GM12874 (cell line): ENCODE data around the gene HERPUD2.

Experiments used
- TF ChIP-seq, protein P1 (sequence below): IDR thresholded peaks from 2 replicates; pipeline ENCODE4 v1.5.1; 2011; ENCODE audit warnings: low read depth, mild to moderate bottlenecking, control low read depth, low read length, moderate library complexity; ENCODE audit not compliant: insufficient read depth

Gene HERPUD2

GRCh38 chr7:35712563-35713226 lies 17.8 kb upstream of the HERPUD2 start:
- TF ChIP-seq, protein P1, sequence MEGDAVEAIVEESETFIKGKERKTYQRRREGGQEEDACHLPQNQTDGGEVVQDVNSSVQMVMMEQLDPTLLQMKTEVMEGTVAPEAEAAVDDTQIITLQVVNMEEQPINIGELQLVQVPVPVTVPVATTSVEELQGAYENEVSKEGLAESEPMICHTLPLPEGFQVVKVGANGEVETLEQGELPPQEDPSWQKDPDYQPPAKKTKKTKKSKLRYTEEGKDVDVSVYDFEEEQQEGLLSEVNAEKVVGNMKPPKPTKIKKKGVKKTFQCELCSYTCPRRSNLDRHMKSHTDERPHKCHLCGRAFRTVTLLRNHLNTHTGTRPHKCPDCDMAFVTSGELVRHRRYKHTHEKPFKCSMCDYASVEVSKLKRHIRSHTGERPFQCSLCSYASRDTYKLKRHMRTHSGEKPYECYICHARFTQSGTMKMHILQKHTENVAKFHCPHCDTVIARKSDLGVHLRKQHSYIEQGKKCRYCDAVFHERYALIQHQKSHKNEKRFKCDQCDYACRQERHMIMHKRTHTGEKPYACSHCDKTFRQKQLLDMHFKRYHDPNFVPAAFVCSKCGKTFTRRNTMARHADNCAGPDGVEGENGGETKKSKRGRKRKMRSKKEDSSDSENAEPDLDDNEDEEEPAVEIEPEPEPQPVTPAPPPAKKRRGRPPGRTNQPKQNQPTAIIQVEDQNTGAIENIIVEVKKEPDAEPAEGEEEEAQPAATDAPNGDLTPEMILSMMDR: no peak

- TF ChIP-seq, protein P1: no peak
Measured at GRCh38 chr7:35707422-35707821, 12.5 kb upstream of the HERPUD2 start.

DNA sequence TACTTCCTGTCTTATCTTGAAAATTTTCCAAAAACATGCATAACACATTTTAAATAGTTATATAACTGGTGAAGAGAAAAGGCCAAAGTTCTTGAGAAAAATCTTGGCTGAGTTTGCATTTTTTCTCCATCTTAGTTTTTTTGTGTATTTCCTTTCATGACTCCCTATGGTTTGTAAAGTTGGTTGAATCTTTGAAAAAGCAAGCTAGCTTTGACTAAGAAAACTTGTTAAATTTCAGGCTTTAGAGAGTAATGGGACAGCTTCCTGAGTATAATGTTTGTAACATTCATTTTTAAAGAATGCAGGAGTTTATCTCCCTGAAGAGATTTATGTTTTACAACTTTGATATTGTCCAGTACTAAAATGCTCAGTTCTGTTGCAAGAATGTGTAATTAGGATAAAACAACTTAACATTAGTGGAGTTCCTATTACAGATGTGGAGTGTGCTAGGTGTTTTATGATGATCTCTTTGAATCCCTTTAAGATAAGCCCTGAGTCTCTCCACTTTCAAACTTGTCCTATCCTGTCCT lies 11.1 kb upstream of the HERPUD2 start:
- TF ChIP-seq, protein P1: no peak

- TF ChIP-seq, protein P1: no peak
Measured at GRCh38 chr7:35704261-35704660, 9.3 kb upstream of the HERPUD2 start.

DNA sequence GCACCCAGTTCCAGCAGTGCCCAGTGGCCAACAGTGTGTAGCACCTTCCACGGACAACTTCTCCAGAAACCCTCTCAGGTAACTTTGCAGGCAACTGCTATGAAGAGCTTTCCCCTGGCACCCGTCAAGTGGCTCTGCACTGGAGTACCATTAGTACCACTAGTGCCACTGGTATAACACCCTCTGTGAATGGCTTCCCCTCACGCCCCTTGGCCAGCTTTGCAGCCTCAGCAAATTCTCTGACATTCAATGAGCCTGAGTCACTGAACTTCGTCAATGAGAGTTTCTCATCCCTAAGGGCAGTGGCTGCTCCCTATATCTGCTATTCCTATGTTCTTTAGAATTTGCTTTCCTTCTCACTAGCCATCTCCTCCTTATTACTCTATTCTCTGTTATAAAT lies 7.6 kb upstream of the HERPUD2 start:
- TF ChIP-seq, protein P1: no peak

DNA sequence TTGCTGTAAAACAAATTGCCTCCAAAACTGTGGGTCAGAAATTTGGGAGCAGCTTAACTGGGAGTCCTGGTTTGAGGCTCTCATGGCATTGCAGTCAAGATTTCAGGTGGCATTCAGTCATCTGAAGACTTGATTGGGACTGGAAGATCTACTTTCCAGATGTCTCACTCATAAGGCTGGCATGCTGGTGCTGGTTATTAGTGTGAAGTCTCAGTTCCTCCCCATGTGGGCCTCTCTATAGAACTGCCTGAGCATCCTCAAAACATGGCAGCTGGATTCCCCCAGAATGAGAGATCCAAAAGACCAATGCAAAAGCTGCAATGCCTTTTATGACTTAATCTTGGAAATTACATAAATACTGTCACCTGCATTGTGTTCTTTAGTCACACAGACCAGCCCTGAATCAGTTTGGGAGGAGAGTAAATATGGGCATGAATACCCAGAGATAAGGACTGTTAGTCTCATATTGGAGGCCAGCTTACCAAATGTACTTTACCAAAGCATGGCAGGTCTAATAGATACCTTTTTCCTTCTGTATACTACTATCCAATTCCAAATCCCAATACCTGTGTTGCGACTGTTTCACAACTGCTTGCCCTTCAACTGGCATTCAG lies 6.5 kb upstream of the HERPUD2 start:
- TF ChIP-seq, protein P1: no peak

DNA sequence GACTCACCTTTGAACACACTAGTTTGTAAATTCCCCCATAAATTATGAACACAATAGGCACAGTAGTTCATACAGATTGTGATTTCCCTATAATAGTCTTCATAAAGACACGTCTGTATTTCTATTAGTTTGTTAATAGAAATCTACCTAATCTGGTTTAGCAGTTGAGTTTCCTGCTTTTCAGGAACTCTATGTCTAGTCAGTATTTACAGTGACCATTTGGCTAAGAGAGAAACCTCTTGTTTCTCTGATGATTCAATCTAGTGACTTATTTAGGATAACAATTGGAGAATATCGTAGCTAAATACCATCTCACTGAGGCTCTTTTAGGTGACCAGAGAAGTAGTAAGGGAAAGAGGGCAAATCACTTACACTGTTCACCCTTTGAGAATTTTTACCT lies 5.9 kb upstream of the HERPUD2 start:
- TF ChIP-seq, protein P1: no peak
